Fibroblast of villous mesenchyme (primary cell): ENCODE measurements around the gene LRRN4. TPM values are rescaled to one million over a fixed set of nuclear protein-coding genes. Genes with fewer than 3 reads are reported as not detected.

Experiments used
- DNase-seq: peaks from one replicate; pipeline ENCODE4 v3.0.0-alpha.2; 2010; ENCODE audit warnings: low read depth
- H3K4me3 ChIP-seq: 2 replicates; pipeline ENCODE4 v1.5.1; 2011; ENCODE audit warnings: low read depth, mild to moderate bottlenecking, low read length
- CTCF ChIP-seq: IDR thresholded peaks from 2 replicates; pipeline ENCODE4 v1.5.1; 2012; ENCODE audit warnings: low read depth, mild to moderate bottlenecking, low read length; ENCODE audit not compliant: insufficient read depth
- total RNA-seq: library from RNA; depleted of rRNA; stranded (reverse); fragments of >200 nt; gene quantifications from 2 replicates; pipeline ENCODE4 v1.2.3, GENCODE V29; 2012

Gene LRRN4
- total RNA-seq = under 0.01 TPM in 1 of 2 replicates, not detected in the other

- no peak within 1 kb of the TSS for H3K4me3 ChIP-seq
- TF ChIP-seq CTCF = no peak
- DNase-seq = no peak
Measured at GRCh38 chr20:6053776-6054688, at the start of gene LRRN4. Gene LRRN4, minus strand, starts transcription at chr20:6054060. Its CDS starts 1,261 bp downstream, at chr20:6052799.

- DNase-seq = no peak
- no peak overlapping the region for H3K4me3 ChIP-seq
- no peak for TF ChIP-seq CTCF
Measured at GRCh38 chr20:6103301-6103700, 49.4 kb upstream of the LRRN4 start.

- DNase-seq = no peak
- no peak overlapping the region for H3K4me3 ChIP-seq
- no peak for TF ChIP-seq CTCF
Measured at GRCh38 chr20:6101346-6101745, 47.5 kb upstream of the LRRN4 start.

- H3K4me3 ChIP-seq = no peak overlapping the region
Measured at GRCh38 chr20:6100246-6100645, 46.4 kb upstream of the LRRN4 start.

GRCh38 chr20:6099819-6100218 is 46.0 kb upstream of the LRRN4 start:
- no peak overlapping the region for H3K4me3 ChIP-seq
- TF ChIP-seq CTCF = no peak
- no peak for DNase-seq

More at GRCh38 chr20:6100246-6100645, 46.4 kb upstream of the LRRN4 start:
- TF ChIP-seq CTCF = no peak
- no peak for DNase-seq

GRCh38 chr20:6095409-6095808 is 41.5 kb upstream of the LRRN4 start:
- TF ChIP-seq CTCF = no peak
- no peak for DNase-seq
- no peak overlapping the region for H3K4me3 ChIP-seq
